ENCODE measurements around the gene CDH4.

GRCh38 chr20:61355585-61355984 lies 103.5 kb downstream of the CDH4 start:
- TF ChIP-seq ZNF366 (tag by site-specific recombination; conservative IDR thresholded peaks at IDR 0.05) (no peak), KLF10 (tag by site-specific recombination; IDR thresholded peaks at IDR 0.05) (no peak), MYNN (tag by site-specific recombination; IDR thresholded peaks at IDR 0.05; ENCODE audit: borderline replicate concordance) (no peak)
